NOMO-1 treated with DMSO at 0.1 percent for 48 hours (cell line): ENCODE measurements around the gene NLRP10.

Source experiments
- DNase-seq: peaks from one replicate; lab custom pipeline; 2025; ENCODE audit not compliant: unreplicated experiment; lab: John Stamatoyannopoulos, UW

The NLRP10 gene

GRCh38 chr11:7974668-7975067 lies 9.4 kb upstream of the NLRP10 start:
- DNase-seq: no peak

- no peak for DNase-seq
Observed at GRCh38 chr11:7973011-7973410, 7.8 kb upstream of the NLRP10 start.

- no peak for DNase-seq
Observed at GRCh38 chr11:7971846-7972245, 6.6 kb upstream of the NLRP10 start.

GRCh38 chr11:7969756-7970646 lies 4.8 kb upstream of the NLRP10 start:
- DNase-seq: no peak

GRCh38 chr11:7968686-7969085 lies 3.4 kb upstream of the NLRP10 start:
- no peak for DNase-seq

GRCh38 chr11:7967826-7968225 lies 2.6 kb upstream of the NLRP10 start:
- DNase-seq: no peak

GRCh38 chr11:7967097-7967496 lies 1.9 kb upstream of the NLRP10 start:
- no peak for DNase-seq

GRCh38 chr11:7964873-7965272 lies 374 bp downstream of the NLRP10 start:
- no peak for DNase-seq

- DNase-seq: no peak
Observed at GRCh38 chr11:7964261-7964660, 986 bp downstream of the NLRP10 start.

- DNase-seq: no peak
Observed at GRCh38 chr11:7955191-7955590, 10.1 kb downstream of the NLRP10 start.

GRCh38 chr11:7949934-7950333 lies 15.3 kb downstream of the NLRP10 start:
- no peak for DNase-seq

GRCh38 chr11:7944123-7944522 lies 21.1 kb downstream of the NLRP10 start:
- DNase-seq: no peak

GRCh38 chr11:7941608-7942007 lies 23.6 kb downstream of the NLRP10 start, which contains the start of gene OR10A3:
OR10A3 (minus strand) TSS chr11:7941708; CDS start chr11:7939520, 2,188 bp downstream.
- no peak for DNase-seq

- DNase-seq: no peak
Observed at GRCh38 chr11:7941146-7941545, 24.1 kb downstream of the NLRP10 start.

GRCh38 chr11:7936615-7937014 lies 28.6 kb downstream of the NLRP10 start:
- DNase-seq: no peak

GRCh38 chr11:7931168-7931567 lies 34.1 kb downstream of the NLRP10 start, which contains the start of gene OR10A6:
OR10A6 (minus strand) TSS chr11:7931268; CDS start chr11:7928662, 2,606 bp downstream.
- no peak for DNase-seq

- DNase-seq: peak; percentile 0
Observed at GRCh38 chr11:7927635-7928034, 37.6 kb downstream of the NLRP10 start.

- DNase-seq: no peak
Observed at GRCh38 chr11:7924536-7924935, 40.7 kb downstream of the NLRP10 start.

- no peak for DNase-seq
Observed at GRCh38 chr11:7918141-7918540, 47.1 kb downstream of the NLRP10 start.
